ENCODE data around the gene IFIT1B.

DNA sequence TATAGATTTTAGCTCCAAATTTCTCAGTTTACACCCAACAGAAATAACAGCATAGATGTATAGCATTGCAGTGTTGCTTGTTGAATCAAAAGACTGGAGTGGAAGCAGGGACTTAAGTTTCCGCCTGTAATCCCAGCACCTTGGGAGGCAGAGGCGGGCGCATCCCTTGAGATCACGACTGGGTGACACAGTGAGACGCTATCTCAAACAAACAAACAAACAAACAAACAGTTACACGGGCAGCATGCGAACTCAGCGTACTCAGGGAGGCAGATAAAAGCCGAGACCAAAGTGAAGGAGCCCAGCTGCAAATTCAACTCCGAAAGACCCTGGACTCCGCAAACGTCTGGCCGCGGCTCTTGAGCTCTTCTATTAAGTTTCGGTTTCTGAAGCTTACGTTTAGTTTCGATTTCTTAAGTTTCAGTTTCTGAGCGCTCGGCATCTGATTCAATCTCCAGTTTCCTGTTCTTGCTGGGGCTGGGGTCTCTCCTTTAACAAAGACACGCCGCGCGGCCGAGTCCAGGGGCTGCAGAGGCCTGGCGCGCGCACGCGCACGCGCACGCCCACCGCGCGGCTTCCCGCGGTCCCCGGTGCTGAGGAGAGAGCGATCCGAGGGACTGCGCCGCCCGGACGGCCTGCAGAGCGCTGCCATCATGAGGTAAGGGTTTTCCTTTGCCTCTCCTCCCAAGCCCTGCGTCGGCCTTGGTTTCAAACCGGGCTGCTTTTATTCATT lies 36.5 kb downstream of the IFIT1B start, which contains the start of gene IFIT5:
- 0 out of 2 replicates have a peak, but pooled peaks have one; percentile 22 for TF ChIP-seq POLR2A (IDR thresholded peaks at IDR 0.05; ENCODE audit: low read depth, low read length)
- no peak; the same call in 1 of the 2 replicates for TF ChIP-seq POLR2AphosphoS5 (IDR thresholded peaks at IDR 0.05; ENCODE audit: low read depth, low read length)
- peak; percentile 35; the same call in 1 of the 2 replicates for TF ChIP-seq TAF1 (IDR thresholded peaks at IDR 0.05; ENCODE audit: low read depth, low read length)
- no peak for TF ChIP-seq PAX5 (IDR thresholded peaks at IDR 0.05; ENCODE audit: insufficient read depth, low read length, severe bottlenecking)
- TF ChIP-seq SPI1 (IDR thresholded peaks at IDR 0.05; ENCODE audit: low read depth, low read length), result no peak
